WTC11 (cell line): Measurements from ENCODE around the gene SELENOF.
"Not testable (repeated sequence)": the region's sequence is repeated elsewhere in the genome, so short reads cannot be mapped to it uniquely, and the experiment has no call there.

Source experiments
- TEAD4 ChIP-seq: sonication (generic); formaldehyde crosslinking; IDR thresholded peaks from 2 replicates; pipeline ENCODE4 v1.8.0; 2022; ENCODE audit warnings: mild to moderate bottlenecking, missing genetic modification reagents
- ZNF416 ChIP-seq: fragments of 250-450 bp; sonication (Bioruptor Pico); IDR thresholded peaks from 2 replicates; pipeline ENCODE4 v1.9.0; 2021; ENCODE audit warnings: mild to moderate bottlenecking, inconsistent platforms
- TF ChIP-seq, protein P1 (sequence below): fragments of 200-600 bp; IDR thresholded peaks from 2 replicates; pipeline ENCODE4 v1.8.0; 2022; ENCODE audit warnings: antibody characterized with exemption
- TF ChIP-seq, protein P2 (sequence below): sonication (generic); formaldehyde crosslinking; IDR thresholded peaks from 2 replicates; pipeline ENCODE4 v1.8.1; 2023; ENCODE audit warnings: mild to moderate bottlenecking, missing genetic modification reagents, borderline replicate concordance
- TF ChIP-seq, protein P3 (sequence below): sonication (generic); formaldehyde crosslinking; IDR thresholded peaks from 2 replicates; pipeline ENCODE4 v1.8.1; 2022; ENCODE audit warnings: low read depth, mild to moderate bottlenecking, moderate library complexity, missing genetic modification reagents, borderline replicate concordance
- TF ChIP-seq, protein P4 (sequence below): fragments of 250-450 bp; sonication (Bioruptor Pico); IDR thresholded peaks from 2 replicates; pipeline ENCODE4 v1.9.0; 2021; ENCODE audit warnings: mild to moderate bottlenecking
- TF ChIP-seq, protein P5 (sequence below): sonication (generic); formaldehyde crosslinking; IDR thresholded peaks from 2 replicates; pipeline ENCODE4 v1.8.1; 2023; ENCODE audit warnings: mild to moderate bottlenecking, missing genetic modification reagents, moderate library complexity
- TF ChIP-seq, protein P6 (sequence below): sonication (generic); formaldehyde crosslinking; conservative IDR thresholded peaks from 2 replicates; pipeline ENCODE4 v1.8.1; 2022; ENCODE audit warnings: mild to moderate bottlenecking, missing genetic modification reagents

DNA sequence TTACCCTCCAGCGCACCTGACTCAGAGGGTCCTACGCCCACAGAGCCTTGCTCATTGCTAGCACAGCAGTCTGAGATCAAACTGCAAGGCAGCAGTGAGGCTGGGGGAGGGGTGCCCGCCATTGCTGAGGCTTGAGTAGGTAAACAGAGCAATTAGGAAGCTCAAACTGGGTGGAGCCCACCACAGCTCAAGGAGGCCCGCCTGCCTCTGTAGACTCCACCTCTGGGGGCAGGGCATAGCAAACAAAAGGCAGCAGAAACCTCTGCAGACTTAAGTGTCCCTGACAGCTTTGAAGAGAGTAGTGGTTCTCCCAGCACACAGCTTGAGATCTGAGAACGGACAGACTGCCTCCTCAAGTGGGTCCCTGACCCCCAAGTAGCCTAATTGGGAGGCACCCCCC, 99.8 kb downstream of the SELENOF start:
- not testable (repeated sequence) for TF ChIP-seq ZNF416, TEAD4 (CRISPR knock-in tag)
- TF ChIP-seq, protein P1, sequence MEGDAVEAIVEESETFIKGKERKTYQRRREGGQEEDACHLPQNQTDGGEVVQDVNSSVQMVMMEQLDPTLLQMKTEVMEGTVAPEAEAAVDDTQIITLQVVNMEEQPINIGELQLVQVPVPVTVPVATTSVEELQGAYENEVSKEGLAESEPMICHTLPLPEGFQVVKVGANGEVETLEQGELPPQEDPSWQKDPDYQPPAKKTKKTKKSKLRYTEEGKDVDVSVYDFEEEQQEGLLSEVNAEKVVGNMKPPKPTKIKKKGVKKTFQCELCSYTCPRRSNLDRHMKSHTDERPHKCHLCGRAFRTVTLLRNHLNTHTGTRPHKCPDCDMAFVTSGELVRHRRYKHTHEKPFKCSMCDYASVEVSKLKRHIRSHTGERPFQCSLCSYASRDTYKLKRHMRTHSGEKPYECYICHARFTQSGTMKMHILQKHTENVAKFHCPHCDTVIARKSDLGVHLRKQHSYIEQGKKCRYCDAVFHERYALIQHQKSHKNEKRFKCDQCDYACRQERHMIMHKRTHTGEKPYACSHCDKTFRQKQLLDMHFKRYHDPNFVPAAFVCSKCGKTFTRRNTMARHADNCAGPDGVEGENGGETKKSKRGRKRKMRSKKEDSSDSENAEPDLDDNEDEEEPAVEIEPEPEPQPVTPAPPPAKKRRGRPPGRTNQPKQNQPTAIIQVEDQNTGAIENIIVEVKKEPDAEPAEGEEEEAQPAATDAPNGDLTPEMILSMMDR = not testable (repeated sequence)
- TF ChIP-seq, protein P2, sequence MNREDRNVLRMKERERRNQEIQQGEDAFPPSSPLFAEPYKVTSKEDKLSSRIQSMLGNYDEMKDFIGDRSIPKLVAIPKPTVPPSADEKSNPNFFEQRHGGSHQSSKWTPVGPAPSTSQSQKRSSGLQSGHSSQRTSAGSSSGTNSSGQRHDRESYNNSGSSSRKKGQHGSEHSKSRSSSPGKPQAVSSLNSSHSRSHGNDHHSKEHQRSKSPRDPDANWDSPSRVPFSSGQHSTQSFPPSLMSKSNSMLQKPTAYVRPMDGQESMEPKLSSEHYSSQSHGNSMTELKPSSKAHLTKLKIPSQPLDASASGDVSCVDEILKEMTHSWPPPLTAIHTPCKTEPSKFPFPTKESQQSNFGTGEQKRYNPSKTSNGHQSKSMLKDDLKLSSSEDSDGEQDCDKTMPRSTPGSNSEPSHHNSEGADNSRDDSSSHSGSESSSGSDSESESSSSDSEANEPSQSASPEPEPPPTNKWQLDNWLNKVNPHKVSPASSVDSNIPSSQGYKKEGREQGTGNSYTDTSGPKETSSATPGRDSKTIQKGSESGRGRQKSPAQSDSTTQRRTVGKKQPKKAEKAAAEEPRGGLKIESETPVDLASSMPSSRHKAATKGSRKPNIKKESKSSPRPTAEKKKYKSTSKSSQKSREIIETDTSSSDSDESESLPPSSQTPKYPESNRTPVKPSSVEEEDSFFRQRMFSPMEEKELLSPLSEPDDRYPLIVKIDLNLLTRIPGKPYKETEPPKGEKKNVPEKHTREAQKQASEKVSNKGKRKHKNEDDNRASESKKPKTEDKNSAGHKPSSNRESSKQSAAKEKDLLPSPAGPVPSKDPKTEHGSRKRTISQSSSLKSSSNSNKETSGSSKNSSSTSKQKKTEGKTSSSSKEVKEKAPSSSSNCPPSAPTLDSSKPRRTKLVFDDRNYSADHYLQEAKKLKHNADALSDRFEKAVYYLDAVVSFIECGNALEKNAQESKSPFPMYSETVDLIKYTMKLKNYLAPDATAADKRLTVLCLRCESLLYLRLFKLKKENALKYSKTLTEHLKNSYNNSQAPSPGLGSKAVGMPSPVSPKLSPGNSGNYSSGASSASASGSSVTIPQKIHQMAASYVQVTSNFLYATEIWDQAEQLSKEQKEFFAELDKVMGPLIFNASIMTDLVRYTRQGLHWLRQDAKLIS (CRISPR knock-in tag) = not testable (repeated sequence)
- TF ChIP-seq, protein P3, sequence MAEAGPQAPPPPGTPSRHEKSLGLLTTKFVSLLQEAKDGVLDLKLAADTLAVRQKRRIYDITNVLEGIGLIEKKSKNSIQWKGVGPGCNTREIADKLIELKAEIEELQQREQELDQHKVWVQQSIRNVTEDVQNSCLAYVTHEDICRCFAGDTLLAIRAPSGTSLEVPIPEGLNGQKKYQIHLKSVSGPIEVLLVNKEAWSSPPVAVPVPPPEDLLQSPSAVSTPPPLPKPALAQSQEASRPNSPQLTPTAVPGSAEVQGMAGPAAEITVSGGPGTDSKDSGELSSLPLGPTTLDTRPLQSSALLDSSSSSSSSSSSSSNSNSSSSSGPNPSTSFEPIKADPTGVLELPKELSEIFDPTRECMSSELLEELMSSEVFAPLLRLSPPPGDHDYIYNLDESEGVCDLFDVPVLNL (CRISPR knock-in tag) = not testable (repeated sequence)
- TF ChIP-seq, protein P4, sequence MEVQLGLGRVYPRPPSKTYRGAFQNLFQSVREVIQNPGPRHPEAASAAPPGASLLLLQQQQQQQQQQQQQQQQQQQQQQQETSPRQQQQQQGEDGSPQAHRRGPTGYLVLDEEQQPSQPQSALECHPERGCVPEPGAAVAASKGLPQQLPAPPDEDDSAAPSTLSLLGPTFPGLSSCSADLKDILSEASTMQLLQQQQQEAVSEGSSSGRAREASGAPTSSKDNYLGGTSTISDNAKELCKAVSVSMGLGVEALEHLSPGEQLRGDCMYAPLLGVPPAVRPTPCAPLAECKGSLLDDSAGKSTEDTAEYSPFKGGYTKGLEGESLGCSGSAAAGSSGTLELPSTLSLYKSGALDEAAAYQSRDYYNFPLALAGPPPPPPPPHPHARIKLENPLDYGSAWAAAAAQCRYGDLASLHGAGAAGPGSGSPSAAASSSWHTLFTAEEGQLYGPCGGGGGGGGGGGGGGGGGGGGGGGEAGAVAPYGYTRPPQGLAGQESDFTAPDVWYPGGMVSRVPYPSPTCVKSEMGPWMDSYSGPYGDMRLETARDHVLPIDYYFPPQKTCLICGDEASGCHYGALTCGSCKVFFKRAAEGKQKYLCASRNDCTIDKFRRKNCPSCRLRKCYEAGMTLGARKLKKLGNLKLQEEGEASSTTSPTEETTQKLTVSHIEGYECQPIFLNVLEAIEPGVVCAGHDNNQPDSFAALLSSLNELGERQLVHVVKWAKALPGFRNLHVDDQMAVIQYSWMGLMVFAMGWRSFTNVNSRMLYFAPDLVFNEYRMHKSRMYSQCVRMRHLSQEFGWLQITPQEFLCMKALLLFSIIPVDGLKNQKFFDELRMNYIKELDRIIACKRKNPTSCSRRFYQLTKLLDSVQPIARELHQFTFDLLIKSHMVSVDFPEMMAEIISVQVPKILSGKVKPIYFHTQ (CRISPR knock-in tag) = not testable (repeated sequence)
- TF ChIP-seq, protein P5, sequence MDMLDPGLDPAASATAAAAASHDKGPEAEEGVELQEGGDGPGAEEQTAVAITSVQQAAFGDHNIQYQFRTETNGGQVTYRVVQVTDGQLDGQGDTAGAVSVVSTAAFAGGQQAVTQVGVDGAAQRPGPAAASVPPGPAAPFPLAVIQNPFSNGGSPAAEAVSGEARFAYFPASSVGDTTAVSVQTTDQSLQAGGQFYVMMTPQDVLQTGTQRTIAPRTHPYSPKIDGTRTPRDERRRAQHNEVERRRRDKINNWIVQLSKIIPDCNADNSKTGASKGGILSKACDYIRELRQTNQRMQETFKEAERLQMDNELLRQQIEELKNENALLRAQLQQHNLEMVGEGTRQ (CRISPR knock-in tag) = not testable (repeated sequence)
- TF ChIP-seq, protein P6, sequence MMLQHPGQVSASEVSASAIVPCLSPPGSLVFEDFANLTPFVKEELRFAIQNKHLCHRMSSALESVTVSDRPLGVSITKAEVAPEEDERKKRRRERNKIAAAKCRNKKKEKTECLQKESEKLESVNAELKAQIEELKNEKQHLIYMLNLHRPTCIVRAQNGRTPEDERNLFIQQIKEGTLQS = not testable (repeated sequence)
